Right lobe of liver (tissue), 6 donors: ENCODE data around the gene C16orf86. TPM values are rescaled to one million over a fixed set of nuclear protein-coding genes. Genes with fewer than 3 reads are reported as not detected.
A peak's percentile ranks its signal among the peaks of the same experiment; 100 is the strongest.

Experiments
- ATAC-seq, 4 donors: fragments of 200-7000 bp; cut with Tn5 transposase; one replicate each; pipeline ENCODE4 v1.9.1; 2020; ENCODE audit warnings: mild to moderate bottlenecking in 4 of 4, moderate library complexity in 4 of 4
- DNase-seq, 3 donors: peaks; one replicate each; pipeline ENCODE4 v3.0.0-alpha.2; 2020
- H3K27ac ChIP-seq, 3 donors: fragments of 200-600 bp; one replicate each; pipeline ENCODE4 v1.8.0; 2022
- H3K27me3 ChIP-seq, 2 donors: fragments of 200-600 bp; one replicate each; pipeline ENCODE4 v1.8.0; 2022
- H3K36me3 ChIP-seq, 4 donors: fragments of 200-600 bp; sonication (generic) in 1 of 4; one replicate each; pipeline versions ENCODE4 v1.5.1 to v1.8.0; 2017 to 2022; ENCODE audit warnings: control low read depth in 1 of 4
- H3K4me1 ChIP-seq, 4 donors: fragments of 200-600 bp; sonication (generic) in 1 of 4; one replicate each; pipeline versions ENCODE4 v1.5.1 to v1.8.0; 2017 to 2022; ENCODE audit warnings: control low read depth in 1 of 4
- H3K4me3 ChIP-seq, 3 donors: fragments of 200-600 bp; one replicate each; pipeline ENCODE4 v1.8.0; 2022
- H3K9me3 ChIP-seq, 4 donors: fragments of 200-600 bp; sonication (generic) in 1 of 4; one replicate each; pipeline versions ENCODE4 v1.5.1 to v1.8.0; 2017 to 2022; ENCODE audit warnings: control low read depth in 1 of 4
- CTCF ChIP-seq, 4 donors: fragments of 200-600 bp in 3 of 4; fragments of 450-650 bp in 1 of 4; IDR thresholded peaks; one replicate each; pipeline versions ENCODE4 v1.5.1 to v1.8.0; 2016 to 2022; ENCODE audit warnings: antibody characterized with exemption in 4 of 4, mild to moderate bottlenecking in 2 of 4
- POLR2A ChIP-seq: fragments of 450-650 bp; IDR thresholded peaks from one replicate; pipeline ENCODE4 v1.6.1; 2017; ENCODE audit warnings: antibody characterized with exemption, mild to moderate bottlenecking
- WGBS: methylation state at CpG from one replicate; pipeline ENCODE4 v1.1.6; 2018; ENCODE audit warnings: low coverage, low lambda C conversion rate; ENCODE audit not compliant: insufficient coverage; ENCODE audit errors: missing lambda C conversion rate; 5-methylcytosine and 5-hydroxymethylcytosine counted together
- intact Hi-C, 2 donors: fragments of 100-400 bp; cut with DNase I; formaldehyde crosslinking; loops; one replicate each; pipeline versions ENCODE4 v1.11.2 to v1.14.1; 2022
- long read RNA-seq: library from polyadenylated mRNA; unstranded; transcript quantifications from one replicate; pipeline ENCODE4 v2.0.0, GENCODE V29; 2019
- total RNA-seq, 6 experiments: library from RNA; depleted of rRNA in 2 of 6; stranded (reverse); fragments of >200 nt in 2 of 6; fragmentation: NEBNext Ultra II Directional in 3 of 6; extraction: Animal tissue kit (Norgen Biotek cat#: 25700) in 3 of 6; gene quantifications; one replicate each; pipeline versions ENCODE4 v1.1.0 to v1.2.4, GENCODE V29; 2016 to 2023
- donor health status: DM: no; HTN: yes; CAD: no.
- donor health status: DM: no; HTN: no; CAD: no.
- donor health status: DM: no; HTN: no; CAD: no.
- donor health status: DM: no; HTN: yes; CAD: no.
- donor health status: DM: no; HTN: yes; CAD: no.

C16orf86 gene
- 1 to 10 TPM; 1.4 to 4.3 (median 2.5) TPM for total RNA-seq
- long read RNA-seq, partial matches to known transcripts = 0 of 1 reads
- long read RNA-seq, other reads (novel, unspliced or antisense) = 0 of 1 reads

GRCh38 chr16:67666559-67667452 is at the start of gene C16orf86, which contains the start of gene ENKD1:
Gene C16orf86, plus strand, starts transcription at chr16:67666814. Its CDS starts 157 bp downstream, at chr16:67666971.
Gene ENKD1, minus strand, starts transcription at chr16:67666750. Its CDS starts 308 bp downstream, at chr16:67666442.
- Histone ChIP-seq H3K27me3 (no peaks in the 10 kb centered on the region), H3K4me3 (peak within 1 kb of the TSS; percentile 69 to 94 (median 84)), H3K4me1 (peaks cover 0 to 30% (median 16%) of the 10 kb centered on the region in 4 donors), H3K36me3 (no peaks in the 10 kb centered on the region), H3K27ac (peak within 1 kb of the TSS; percentile 88 to 93 (median 91)), H3K9me3 (no peaks in the 10 kb centered on the region)
- DNase-seq = peak; percentile 90 to 94 (median 92)
- intact Hi-C loops = no loop called here
- 3% methylated on average over 11 of the region's 78 CpGs for WGBS
- TF ChIP-seq POLR2A (no peak), CTCF (IDR thresholded peaks at IDR 0.05) (no peak)
- peak; percentile 65 to 78 (median 70) for ATAC-seq

- H3K9me3 ChIP-seq = no peaks in the 10 kb centered on the region
- no peaks in the 10 kb centered on the region for H3K4me1 ChIP-seq
- H3K27me3 ChIP-seq = no peaks in the 10 kb centered on the region
- WGBS = 97% methylated on average over 10 of the region's 14 CpGs
- no peak overlapping the region for H3K4me3 ChIP-seq
- H3K27ac ChIP-seq = no peak overlapping the region
- no peak for TF ChIP-seq POLR2A
- no peak for TF ChIP-seq CTCF (IDR thresholded peaks at IDR 0.05)
- DNase-seq = no peak
- no peak for ATAC-seq
- intact Hi-C loops = no loop called here
- H3K36me3 ChIP-seq = peaks cover 0 to 57% (median 32%) of the 10 kb centered on the region in 4 donors
These were observed 38.4 kb upstream of the C16orf86 start for GRCh38 chr16:67628216-67628615.

- ATAC-seq (peak in 1 of 4 donors; percentile 45), DNase-seq (no peak)
- 50% methylated on average over 7 of the region's 7 CpGs for WGBS
- no peak overlapping the region for H3K4me3 ChIP-seq
- H3K4me1 ChIP-seq = no peaks in the 10 kb centered on the region
- intact Hi-C loops = no loop called here
- H3K27me3 ChIP-seq = no peaks in the 10 kb centered on the region
- no peaks in the 10 kb centered on the region for H3K9me3 ChIP-seq
- TF ChIP-seq POLR2A (no peak), CTCF (IDR thresholded peaks at IDR 0.05) (no peak)
- H3K27ac ChIP-seq = no peak overlapping the region
- peaks cover 0 to 68% (median 34%) of the 10 kb centered on the region in 4 donors for H3K36me3 ChIP-seq
These were observed 34.0 kb upstream of the C16orf86 start for GRCh38 chr16:67632415-67633172.

GRCh38 chr16:67636713-67637112 is 29.9 kb upstream of the C16orf86 start:
- H3K27ac ChIP-seq = no peak overlapping the region
- no peaks in the 10 kb centered on the region for H3K27me3 ChIP-seq
- TF ChIP-seq CTCF (IDR thresholded peaks at IDR 0.05) = no peak
- no peak for TF ChIP-seq POLR2A
- ATAC-seq (no peak), DNase-seq (no peak)
- intact Hi-C loops = no loop called here
- WGBS = 90% methylated on average over 3 of the region's 8 CpGs
- no peak overlapping the region for H3K4me3 ChIP-seq
- no peaks in the 10 kb centered on the region for H3K9me3 ChIP-seq
- H3K36me3 ChIP-seq = peaks cover 0 to 61% (median 28%) of the 10 kb centered on the region in 4 donors
- H3K4me1 ChIP-seq = peaks cover 0 to 7% (median 2%) of the 10 kb centered on the region in 4 donors
